HepG2 (cell line): Measurements from ENCODE around the gene FAT2.

Experiments used
- ATF3 ChIP-seq: sonication (generic); formaldehyde crosslinking; IDR thresholded peaks from 2 replicates; pipeline ENCODE4 v1.4.0; 2020; ENCODE audit warnings: missing genetic modification reagents
- BATF2 ChIP-seq: sonication (generic); formaldehyde crosslinking; IDR thresholded peaks from 2 replicates; pipeline ENCODE4 v1.8.0; 2022; ENCODE audit warnings: mild to moderate bottlenecking, missing genetic modification reagents, moderate library complexity
- BHLHE40 ChIP-seq: IDR thresholded peaks from 2 replicates; pipeline ENCODE4 v1.6.1; 2011; ENCODE audit warnings: low read length, improper control_type of control experiment
- CEBPB ChIP-seq: IDR thresholded peaks from 2 replicates; pipeline ENCODE4 v1.6.1; 2011; ENCODE audit warnings: low read depth, low read length, improper control_type of control experiment, borderline replicate concordance
- CTCF ChIP-seq: sonication (generic); formaldehyde crosslinking; IDR thresholded peaks from 2 replicates; pipeline ENCODE4 v1.5.0; 2020; ENCODE audit warnings: mild to moderate bottlenecking, missing genetic modification reagents, moderate library complexity
- EZH2 ChIP-seq: conservative IDR thresholded peaks from 2 replicates; pipeline ENCODE4 v1.6.1; 2012; ENCODE audit warnings: mild to moderate bottlenecking, low read depth, low read length, moderate library complexity
- MTF2 ChIP-seq: sonication (generic); formaldehyde crosslinking; IDR thresholded peaks from 2 replicates; pipeline ENCODE4 v1.5.0; 2020; ENCODE audit warnings: missing genetic modification reagents, borderline replicate concordance
- POLR2AphosphoS2 ChIP-seq: IDR thresholded peaks from 2 replicates; pipeline ENCODE4 v1.6.1; 2011; ENCODE audit warnings: low read depth, low read length, improper control_type of control experiment
- TEAD2 ChIP-seq: sonication (generic); formaldehyde crosslinking; IDR thresholded peaks from 2 replicates; pipeline ENCODE4 v1.9.0; 2021; ENCODE audit warnings: missing genetic modification reagents
- U2AF2 ChIP-seq: fragments of 200-400 bp; formaldehyde crosslinking; IDR thresholded peaks from 2 replicates; pipeline ENCODE4 v1.6.1; 2017; ENCODE audit warnings: low read depth, mild to moderate bottlenecking, low read length
- ZFP37 ChIP-seq: sonication (generic); formaldehyde crosslinking; IDR thresholded peaks from 2 replicates; pipeline ENCODE4 v1.4.0; 2020; ENCODE audit warnings: missing genetic modification reagents, borderline replicate concordance
- ZFP62 ChIP-seq: sonication (generic); formaldehyde crosslinking; IDR thresholded peaks from 2 replicates; pipeline ENCODE4 v1.4.0; 2020; ENCODE audit warnings: missing genetic modification reagents
- ZNF615 ChIP-seq: sonication (generic); formaldehyde crosslinking; IDR thresholded peaks from 2 replicates; pipeline ENCODE4 v1.5.0; 2020; ENCODE audit warnings: mild to moderate bottlenecking, missing genetic modification reagents, borderline replicate concordance

GRCh38 chr5:151550146-151550545, 41.0 kb downstream of the FAT2 start:
- TF ChIP-seq EZH2 (no peak), BATF2 (no peak), POLR2AphosphoS2 (no peak), TEAD2 (CRISPR knock-in tag) (no peak), CTCF (CRISPR knock-in tag) (no peak), ATF3 (CRISPR knock-in tag) (no peak), ZNF615 (no peak), U2AF2 (no peak), CEBPB (no peak), MTF2 (CRISPR knock-in tag) (no peak), ZFP62 (no peak), BHLHE40 (no peak), ZFP37 (CRISPR knock-in tag) (no peak)
